Urinary bladder (tissue), 4 donors: ENCODE results near the gene MAPK4. TPM values are rescaled to one million over a fixed set of nuclear protein-coding genes. Genes with fewer than 3 reads are reported as not detected.

ENCODE experiments used
- DNase-seq: peaks from one replicate; pipeline ENCODE4 v3.0.0-alpha.2; 2015; ENCODE audit errors: extremely low spot score
- H3K27ac ChIP-seq: one replicate; pipeline ENCODE4 v1.5.1; 2013; ENCODE audit warnings: low read depth, mild to moderate bottlenecking, moderate library complexity
- H3K36me3 ChIP-seq: one replicate; pipeline ENCODE4 v1.6.1; 2013; ENCODE audit warnings: mild to moderate bottlenecking, moderate library complexity; ENCODE audit not compliant: insufficient read depth
- H3K4me1 ChIP-seq: one replicate; pipeline ENCODE4 v1.6.1; 2013; ENCODE audit warnings: mild to moderate bottlenecking, moderate library complexity; ENCODE audit not compliant: insufficient read depth
- H3K4me3 ChIP-seq: one replicate; pipeline ENCODE4 v1.5.1; 2013; ENCODE audit warnings: low read depth, low read length
- WGBS: extraction: QIAGEN DNeasy Blood & Tissue Kit; methylation state at CpG from one replicate; pipeline ENCODE4 v1.1.7; 2013; 5-methylcytosine and 5-hydroxymethylcytosine counted together
- polyA plus RNA-seq: library from polyadenylated mRNA; stranded (reverse); fragments of 200-250 nt; gene quantifications from one replicate; pipeline ENCODE4 v1.2.3, GENCODE V29; 2013
- total RNA-seq: library from RNA; depleted of rRNA; stranded (reverse); fragments of >200 nt; gene quantifications from one replicate; pipeline ENCODE4 v1.2.3, GENCODE V29; 2014
- donor health status: healthy with polysubstance abuse.
- donor health status: healthy.

MAPK4 gene
- total and polyA plus RNA-seq, 2 donors = 3.6 to 13.8 TPM

GRCh38 chr18:50638884-50639420, 79.1 kb downstream of the MAPK4 start:
- Histone ChIP-seq H3K27ac (no peak overlapping the region), H3K4me1 (no peaks in the 10 kb centered on the region), H3K4me3 (no peak overlapping the region), H3K36me3 (no peaks in the 10 kb centered on the region)
- WGBS = 98% methylated on average over 1 of the region's 1 CpG
- DNase-seq = no peak

GRCh38 chr18:50639711-50640110, 79.8 kb downstream of the MAPK4 start:
- H3K4me1 ChIP-seq = no peaks in the 10 kb centered on the region
- H3K36me3 ChIP-seq = no peaks in the 10 kb centered on the region
- no peak overlapping the region for H3K4me3 ChIP-seq
- no peak overlapping the region for H3K27ac ChIP-seq
- WGBS = 85% methylated on average over 4 of the region's 4 CpGs
- DNase-seq = no peak

GRCh38 chr18:50642439-50642838, 82.6 kb downstream of the MAPK4 start:
- Histone ChIP-seq H3K4me3 (no peak overlapping the region), H3K27ac (no peak overlapping the region), H3K36me3 (no peaks in the 10 kb centered on the region), H3K4me1 (no peaks in the 10 kb centered on the region)
- no peak for DNase-seq
- 94% methylated on average over 2 of the region's 2 CpGs for WGBS

- 82% methylated on average over 1 of the region's 1 CpG for WGBS
Measured at GRCh38 chr18:50644146-50644545, 84.3 kb downstream of the MAPK4 start.

GRCh38 chr18:50644807-50645206, 84.9 kb downstream of the MAPK4 start:
- no peaks in the 10 kb centered on the region for H3K36me3 ChIP-seq
- H3K27ac ChIP-seq = no peak overlapping the region
- H3K4me3 ChIP-seq = no peak overlapping the region
- no peaks in the 10 kb centered on the region for H3K4me1 ChIP-seq
- DNase-seq = no peak
- WGBS = 75% methylated on average over 10 of the region's 10 CpGs

More at GRCh38 chr18:50644146-50644545, 84.3 kb downstream of the MAPK4 start:
- no peak for DNase-seq
- H3K27ac ChIP-seq = no peak overlapping the region
- H3K4me1 ChIP-seq = no peaks in the 10 kb centered on the region
- H3K36me3 ChIP-seq = no peaks in the 10 kb centered on the region
- no peak overlapping the region for H3K4me3 ChIP-seq

- Histone ChIP-seq H3K36me3 (no peaks in the 10 kb centered on the region), H3K4me3 (no peak overlapping the region), H3K27ac (no peak overlapping the region), H3K4me1 (no peaks in the 10 kb centered on the region)
- WGBS = 33% methylated on average over 7 of the region's 7 CpGs
- no peak for DNase-seq
Measured at GRCh38 chr18:50647237-50647636, 87.3 kb downstream of the MAPK4 start.

GRCh38 chr18:50647792-50648191, 87.9 kb downstream of the MAPK4 start:
- no peak for DNase-seq
- no peak overlapping the region for H3K4me3 ChIP-seq
- no peak overlapping the region for H3K27ac ChIP-seq
- H3K4me1 ChIP-seq = no peaks in the 10 kb centered on the region
- H3K36me3 ChIP-seq = no peaks in the 10 kb centered on the region

GRCh38 chr18:50649821-50650220, 89.9 kb downstream of the MAPK4 start:
- Histone ChIP-seq H3K4me1 (no peaks in the 10 kb centered on the region), H3K4me3 (no peak overlapping the region), H3K27ac (no peak overlapping the region), H3K36me3 (no peaks in the 10 kb centered on the region)
- DNase-seq = no peak
- 47% methylated on average over 4 of the region's 4 CpGs for WGBS

GRCh38 chr18:50651334-50651733, 91.4 kb downstream of the MAPK4 start:
- 89% methylated on average over 7 of the region's 7 CpGs for WGBS
- no peaks in the 10 kb centered on the region for H3K36me3 ChIP-seq
- DNase-seq = no peak
- no peaks in the 10 kb centered on the region for H3K4me1 ChIP-seq
- no peak overlapping the region for H3K27ac ChIP-seq
- H3K4me3 ChIP-seq = no peak overlapping the region

GRCh38 chr18:50653402-50654093, 93.7 kb downstream of the MAPK4 start:
- Histone ChIP-seq H3K4me1 (no peaks in the 10 kb centered on the region), H3K36me3 (no peaks in the 10 kb centered on the region), H3K27ac (no peak overlapping the region), H3K4me3 (no peak overlapping the region)
- 78% methylated on average over 11 of the region's 11 CpGs for WGBS
- DNase-seq = no peak

- 51% methylated on average over 2 of the region's 2 CpGs for WGBS
- H3K27ac ChIP-seq = no peak overlapping the region
- no peak overlapping the region for H3K4me3 ChIP-seq
- DNase-seq = no peak
- no peaks in the 10 kb centered on the region for H3K4me1 ChIP-seq
- no peaks in the 10 kb centered on the region for H3K36me3 ChIP-seq
Measured at GRCh38 chr18:50654211-50654610, 94.3 kb downstream of the MAPK4 start.

- Histone ChIP-seq H3K4me1 (no peaks in the 10 kb centered on the region), H3K4me3 (no peak overlapping the region), H3K36me3 (no peaks in the 10 kb centered on the region), H3K27ac (no peak overlapping the region)
- 36% methylated on average over 17 of the region's 17 CpGs for WGBS
- DNase-seq = no peak
Measured at GRCh38 chr18:50654658-50655550, 95.0 kb downstream of the MAPK4 start.

GRCh38 chr18:50656396-50656795, 96.5 kb downstream of the MAPK4 start:
- WGBS = 93% methylated on average over 2 of the region's 2 CpGs
- Histone ChIP-seq H3K4me1 (no peaks in the 10 kb centered on the region), H3K27ac (no peak overlapping the region), H3K36me3 (no peaks in the 10 kb centered on the region), H3K4me3 (no peak overlapping the region)
- no peak for DNase-seq
